Jurkat, Clone E6-1 (cell line): ENCODE measurements around the gene TAC4. TPM values are rescaled to one million over a fixed set of nuclear protein-coding genes. Genes with fewer than 3 reads are reported as not detected.

Experiments
- DNase-seq: peaks from one replicate; pipeline ENCODE4 v3.0.0-alpha.2; 2011; ENCODE audit warnings: low read depth, low spot score
- H3K4me3 ChIP-seq: 2 replicates; pipeline ENCODE4 v1.5.1; 2011; ENCODE audit warnings: mild to moderate bottlenecking, low read length, control low read depth, moderate library complexity
- polyA plus RNA-seq: library from polyadenylated mRNA; unstranded; fragments of >200 nt; gene quantifications from one replicate; pipeline ENCODE4 v1.2.1, GENCODE V29; 2012; ENCODE audit warnings: missing spikeins; ENCODE audit not compliant: insufficient read length, insufficient read depth

Gene TAC4
- polyA plus RNA-seq, result not detected

- H3K4me3 ChIP-seq, result no peak within 1 kb of the TSS
- no peak for DNase-seq
These were observed at the start of gene TAC4 for GRCh38 chr17:49848019-49848473. TSS of gene TAC4 (minus strand) at chr17:49848069. CDS start at chr17:49848017, 52 bp downstream.

DNA sequence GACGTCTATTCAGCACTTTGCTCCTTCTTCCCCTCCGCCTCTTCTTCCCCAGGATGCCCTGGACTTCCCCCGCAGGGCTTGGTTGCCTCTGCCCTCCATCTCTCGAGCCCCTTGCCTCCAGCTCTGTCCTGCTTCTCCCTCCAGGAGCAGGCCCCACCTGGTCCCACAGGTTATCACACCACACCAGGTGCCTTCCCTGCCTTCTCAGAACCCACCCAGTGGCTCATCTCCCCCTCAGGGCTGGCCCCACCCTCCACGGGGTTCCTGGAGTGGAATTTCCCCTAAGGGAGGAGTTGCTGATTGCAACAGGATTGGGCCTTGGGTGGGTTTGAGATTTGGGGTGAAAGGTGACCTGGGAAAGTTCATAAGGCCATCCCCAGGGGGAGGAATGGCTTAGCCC lies 49.0 kb upstream of the TAC4 start:
- H3K4me3 ChIP-seq, result no peak overlapping the region
- DNase-seq, result no peak

- no peak for DNase-seq
- H3K4me3 ChIP-seq, result no peak overlapping the region
These were observed 48.4 kb upstream of the TAC4 start for GRCh38 chr17:49896222-49896621.

- no peak overlapping the region for H3K4me3 ChIP-seq
- DNase-seq, result no peak
These were observed 47.9 kb upstream of the TAC4 start for GRCh38 chr17:49895812-49896211.

GRCh38 chr17:49894761-49895160 lies 46.9 kb upstream of the TAC4 start:
- DNase-seq, result no peak
- H3K4me3 ChIP-seq, result no peak overlapping the region

DNA sequence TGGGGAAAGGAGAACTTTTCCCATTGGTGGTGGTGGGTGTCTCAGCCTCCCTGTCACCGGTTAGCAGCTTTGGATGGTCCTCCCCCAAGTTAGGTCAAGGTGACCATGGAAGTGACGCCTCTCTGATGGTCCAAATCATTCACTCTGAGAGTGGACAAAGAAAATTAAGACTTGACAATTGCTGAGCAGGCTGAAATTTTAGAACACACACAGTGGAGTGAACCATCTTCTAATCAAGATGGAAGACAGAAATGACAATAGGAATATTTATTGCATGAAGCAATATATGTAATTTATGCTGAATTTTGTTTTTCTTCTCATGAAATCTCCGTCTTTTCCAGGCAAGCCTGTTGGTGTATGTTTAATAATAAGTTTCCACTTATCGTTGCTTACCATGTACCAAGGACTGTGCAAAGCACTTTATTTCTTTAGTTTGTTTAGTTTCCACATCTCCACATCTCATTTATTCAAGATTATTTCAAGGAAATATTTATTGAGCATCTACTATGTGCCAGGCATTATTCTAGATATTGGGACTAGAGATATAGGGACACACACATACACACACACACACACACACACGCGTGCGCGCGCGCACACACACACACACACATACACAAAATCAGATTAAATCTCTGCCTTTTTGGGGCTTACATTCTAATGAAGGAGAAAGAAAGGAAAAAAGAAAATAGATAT lies 44.0 kb upstream of the TAC4 start:
- DNase-seq, result no peak
- H3K4me3 ChIP-seq, result no peak overlapping the region

- DNase-seq, result no peak
- no peak overlapping the region for H3K4me3 ChIP-seq
These were observed 43.4 kb upstream of the TAC4 start for GRCh38 chr17:49891271-49891670.

DNA sequence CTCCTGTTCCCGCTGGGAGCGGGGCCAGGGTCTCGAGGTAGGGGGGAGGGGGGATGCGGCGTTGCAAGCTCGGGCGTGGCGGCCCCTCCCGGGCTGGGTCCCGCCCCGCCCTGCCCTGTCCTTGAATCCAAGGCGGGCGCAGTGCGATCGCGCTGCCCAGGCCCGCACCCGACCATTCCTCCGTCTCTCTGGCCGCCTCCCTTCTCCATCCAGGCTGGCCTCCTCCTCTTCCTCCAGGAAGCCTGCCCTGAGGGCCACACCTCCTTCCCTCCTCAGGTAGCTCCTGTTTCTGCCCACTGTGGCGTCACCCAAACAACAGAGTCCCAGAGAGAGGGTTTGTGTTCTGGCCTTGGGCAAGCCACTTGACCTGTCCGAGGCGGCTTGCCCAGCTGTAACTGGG lies 43.0 kb upstream of the TAC4 start:
- DNase-seq, result no peak
- no peak overlapping the region for H3K4me3 ChIP-seq

DNA sequence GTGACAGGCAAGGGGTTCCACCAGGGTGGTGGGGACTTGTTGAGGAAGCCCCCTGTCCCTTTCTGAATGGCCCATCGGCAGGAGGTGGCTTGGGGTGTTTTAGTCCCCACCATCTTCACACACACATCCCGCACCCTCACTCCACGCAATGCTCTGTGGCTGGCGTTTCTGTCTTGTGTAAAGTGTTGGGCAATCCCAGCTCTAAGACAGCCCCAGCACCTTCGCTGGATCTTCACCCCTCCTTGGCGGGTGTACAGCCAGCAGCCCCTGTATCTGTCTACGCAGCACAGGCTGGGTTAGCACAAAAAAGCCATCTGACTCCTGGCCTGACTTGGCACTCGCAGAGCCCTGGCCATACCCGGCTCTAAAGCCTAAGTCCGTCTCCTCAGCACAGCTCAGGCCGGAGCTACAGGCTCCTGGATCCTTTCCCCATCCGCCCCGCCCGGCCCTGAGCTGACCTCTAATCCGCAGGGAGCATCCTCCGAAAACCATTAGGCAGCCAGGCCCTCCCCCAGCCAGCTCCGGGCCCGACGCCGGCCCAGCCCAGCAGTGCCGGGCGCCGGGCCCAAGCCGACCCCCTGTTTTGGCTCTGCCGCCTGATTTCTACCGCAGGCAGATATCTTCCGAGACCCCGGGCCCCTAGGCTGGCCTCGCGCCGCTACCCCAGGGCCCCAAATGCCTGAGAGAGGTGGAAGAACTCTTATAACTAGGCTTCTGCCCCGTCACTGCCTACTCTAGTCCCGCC lies 42.4 kb upstream of the TAC4 start:
- no peak for DNase-seq
- no peak overlapping the region for H3K4me3 ChIP-seq

GRCh38 chr17:49889500-49889899 lies 41.6 kb upstream of the TAC4 start:
- H3K4me3 ChIP-seq, result no peak overlapping the region
- DNase-seq, result no peak

DNA sequence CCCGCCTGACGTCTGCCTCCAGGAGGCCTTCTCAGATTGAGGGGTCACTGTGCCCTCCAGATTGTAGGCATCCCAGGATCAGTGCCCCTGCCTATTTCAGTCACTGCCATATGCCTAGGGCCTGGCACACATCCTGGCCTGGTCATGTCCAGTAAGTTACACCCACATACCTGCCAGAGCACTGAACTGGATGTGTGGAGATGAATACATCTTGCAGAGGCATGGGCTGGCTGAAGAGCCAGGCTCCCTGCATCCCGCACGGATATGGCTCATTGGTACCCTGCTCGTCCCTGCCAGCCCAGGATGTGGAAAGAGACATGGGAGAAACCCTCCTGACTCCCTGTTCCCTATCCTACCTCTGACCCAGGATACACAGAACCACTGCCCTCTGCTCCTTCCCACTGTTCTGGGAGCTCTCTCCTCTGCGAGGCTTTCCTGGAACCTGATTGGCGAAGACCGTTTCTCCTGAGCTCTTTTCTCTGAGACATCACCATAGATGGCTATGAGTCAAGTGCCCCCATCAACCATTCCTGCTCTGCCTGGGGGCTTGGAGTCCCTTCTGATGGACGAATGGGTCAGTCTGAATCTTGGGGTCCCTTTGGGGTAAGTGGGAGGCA lies 40.0 kb upstream of the TAC4 start:
- no peak overlapping the region for H3K4me3 ChIP-seq
- no peak for DNase-seq

- H3K4me3 ChIP-seq, result no peak overlapping the region
- no peak for DNase-seq
These were observed 39.3 kb upstream of the TAC4 start for GRCh38 chr17:49887086-49887743.

DNA sequence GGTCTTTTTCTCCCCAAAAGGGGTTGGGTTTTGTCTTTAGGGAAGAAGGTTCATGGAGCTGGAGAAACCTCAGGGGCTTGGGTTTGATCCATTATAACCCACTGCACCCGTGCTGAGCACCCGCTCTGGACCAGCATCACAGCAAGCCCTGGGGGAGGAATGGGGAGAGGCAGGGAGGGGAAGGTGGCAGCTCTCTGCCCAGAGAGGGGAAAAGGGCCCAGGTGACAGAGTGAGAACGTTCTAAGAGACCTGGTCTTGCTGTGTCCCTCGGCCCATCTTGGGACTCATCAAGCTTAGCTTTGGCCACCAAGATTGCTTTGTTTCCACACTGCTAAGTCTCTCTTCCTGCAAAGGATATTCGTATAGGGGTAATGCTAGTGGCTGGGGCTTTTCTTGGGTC lies 38.2 kb upstream of the TAC4 start:
- H3K4me3 ChIP-seq, result no peak overlapping the region
- DNase-seq, result no peak

DNA sequence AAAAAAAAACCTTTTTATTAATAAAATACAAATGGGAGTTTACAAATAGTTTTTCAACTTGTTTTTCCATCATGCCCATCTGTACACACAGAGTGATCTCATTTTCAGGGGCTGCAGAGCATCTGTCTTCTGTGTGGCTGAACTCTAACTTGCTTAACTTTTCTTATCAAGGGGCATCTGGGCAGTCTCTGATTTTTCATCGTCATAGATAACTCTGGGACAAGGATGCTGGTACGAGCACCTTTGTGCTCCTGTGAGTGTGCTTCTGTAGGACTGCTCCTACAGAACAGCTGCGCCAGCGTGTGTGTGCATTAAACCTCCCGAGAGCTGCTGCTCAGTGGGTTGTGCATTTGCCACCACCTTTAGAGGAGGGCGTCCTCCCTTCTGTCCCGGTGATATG lies 34.6 kb upstream of the TAC4 start:
- no peak overlapping the region for H3K4me3 ChIP-seq
- DNase-seq, result no peak

- no peak for DNase-seq
- H3K4me3 ChIP-seq, result no peak overlapping the region
These were observed 33.2 kb upstream of the TAC4 start for GRCh38 chr17:49881054-49881402.

- peak; percentile 14 for DNase-seq
- peak overlapping the region; percentile 16 for H3K4me3 ChIP-seq
These were observed 32.6 kb upstream of the TAC4 start for GRCh38 chr17:49880291-49881053.

- no peak for DNase-seq
- no peak overlapping the region for H3K4me3 ChIP-seq
These were observed 31.3 kb upstream of the TAC4 start for GRCh38 chr17:49878931-49879904.

DNA sequence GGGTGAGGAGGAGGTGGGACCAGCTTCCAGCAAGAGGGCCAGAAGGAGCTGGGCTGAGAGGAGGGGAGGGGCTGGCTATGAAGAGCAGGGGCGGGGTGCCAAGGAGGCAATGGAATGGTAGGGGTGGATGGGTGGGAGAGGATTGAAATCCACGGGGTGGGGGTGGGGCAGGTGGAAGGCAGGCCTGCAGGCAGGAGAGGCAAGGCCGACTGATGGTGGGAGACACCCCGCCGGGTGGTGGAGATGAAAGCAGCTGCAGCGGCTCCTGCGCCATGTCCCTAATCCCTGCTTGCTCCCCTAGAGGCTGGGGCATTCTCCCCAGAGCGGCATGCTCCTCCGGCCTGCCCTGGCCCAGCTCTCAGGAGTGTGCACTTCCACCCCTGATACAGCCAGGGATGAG lies 27.8 kb upstream of the TAC4 start:
- no peak overlapping the region for H3K4me3 ChIP-seq
- DNase-seq, result no peak
